Heart left ventricle (tissue), 16 donors: Measurements from ENCODE around the gene C1orf122. TPM values are rescaled to one million over a fixed set of nuclear protein-coding genes. Genes with fewer than 3 reads are reported as not detected.

ENCODE experiments used
- ATAC-seq, 4 donors: fragments of 200-7000 bp; cut with Tn5 transposase; one replicate each; pipeline ENCODE4 v1.9.1; 2020 to 2022; ENCODE audit warnings: moderate library complexity in 4 of 4, mild to moderate bottlenecking in 3 of 4, moderate number of reproducible peaks in 1 of 4
- DNase-seq, 5 donors: peaks; one replicate each; pipeline ENCODE4 v3.0.0-alpha.2; 2020
- H3K27ac ChIP-seq, 12 donors: fragments of 200-600 bp; sonication (generic) in 4 of 12; one replicate each; pipeline versions ENCODE4 v1.5.0 to v1.8.0; 2016 to 2022; ENCODE audit warnings: mild to moderate bottlenecking in 2 of 12
- H3K27me3 ChIP-seq, 9 donors: fragments of 200-600 bp; sonication (generic) in 2 of 9; one replicate each; pipeline versions ENCODE4 v1.5.1 to v1.8.0; 2016 to 2022; ENCODE audit warnings: mild to moderate bottlenecking in 3 of 9
- H3K36me3 ChIP-seq, 9 donors: fragments of 200-600 bp; sonication (generic) in 2 of 9; one replicate each; pipeline versions ENCODE4 v1.5.0 to v1.8.0; 2018 to 2022; ENCODE audit warnings: mild to moderate bottlenecking in 2 of 9
- H3K4me1 ChIP-seq, 12 donors: fragments of 200-600 bp; sonication (generic) in 4 of 12; one replicate each; pipeline versions ENCODE4 v1.5.0 to v1.8.0; 2016 to 2022; ENCODE audit warnings: mild to moderate bottlenecking in 3 of 12
- H3K4me3 ChIP-seq, 12 donors: fragments of 200-600 bp; sonication (generic) in 4 of 12; one replicate each; pipeline versions ENCODE4 v1.5.0 to v1.8.0; 2017 to 2022; ENCODE audit warnings: mild to moderate bottlenecking in 9 of 12, moderate library complexity in 4 of 12
- H3K9me3 ChIP-seq, 12 donors: fragments of 200-600 bp; sonication (generic) in 4 of 12; one replicate each; pipeline versions ENCODE4 v1.5.0 to v1.8.0; 2016 to 2022; ENCODE audit warnings: mild to moderate bottlenecking in 1 of 12
- CTCF ChIP-seq, 12 donors: fragments of 200-600 bp; sonication (generic) in 4 of 12; IDR thresholded peaks; one replicate each; pipeline versions ENCODE4 v1.5.0 to v1.8.0; 2018 to 2022; ENCODE audit warnings: antibody characterized with exemption in 12 of 12, mild to moderate bottlenecking in 5 of 12
- POLR2A ChIP-seq, 2 donors: fragments of 450-650 bp; IDR thresholded peaks; one replicate each; pipeline ENCODE4 v1.6.1; 2017; ENCODE audit warnings: antibody characterized with exemption in 2 of 2, mild to moderate bottlenecking in 2 of 2, moderate library complexity in 2 of 2
- WGBS, 4 donors: extraction: QIAGEN DNeasy Blood & Tissue Kit in 2 of 4; methylation state at CpG; one replicate each; pipeline versions ENCODE4 v1.1.5 to v1.1.7; 2013 to 2018; 5-methylcytosine and 5-hydroxymethylcytosine counted together
- intact Hi-C, 10 donors: fragments of 100-400 bp; cut with DNase I; formaldehyde crosslinking; loops; one replicate each; pipeline versions ENCODE4 v1.11.1 to v1.14.2; 2022
- polyA plus RNA-seq, 2 donors: library from polyadenylated mRNA; stranded (reverse); fragments of 200-250 nt; gene quantifications; one replicate each; pipeline ENCODE4 v1.2.3, GENCODE V29; 2013
- total RNA-seq, 9 donors: library from RNA; depleted of rRNA in 2 of 9; stranded (reverse); fragments of >200 nt in 2 of 9; fragmentation: NEBNext Ultra II Directional in 3 of 9; extraction: Animal tissue kit (Norgen Biotek cat#: 25700) in 3 of 9; gene quantifications; one replicate each; pipeline versions ENCODE4 v1.1.0 to v1.2.4, GENCODE V29; 2016 to 2023
- donor health status: ischemic (EF 13 %, LVEDD 7.1; RV severe dilation, severe dysfunction).
- donor health status: healthy with polysubstance abuse.
- donor health status: DM: no; HTN: yes; CAD: no.
- donor health status: DM: no; HTN: no; CAD: no.
- donor health status: ischemic (EF 25% LVEDD 6.9; RV normal size, moderate dysfunction).
- donor health status: ischemic (EF 25% LVEDD 5.7; RV mildly dilated, moderate dysfunction).
- donor health status: healthy.
- donor health status: DM: yes; HTN: yes; CAD: no.
- donor health status: ischemic (EF 35%, LVEDD 5.7; RV mildly dilated, moderate dysfunction).
- donor health status: nonischemic (EF 11% LVEDD 7.7; RV severe dilation, severe dysfunction).
- donor health status: DM: yes; HTN: yes; CAD: no.
- donor health status: PGD.
- donor health status: ischemic (EF 29% LVEDD 5.4; RV normal size, mild dysfunction).
- donor health status: nonischemic (EF 23%, LVEDD 6.1; RV moderate dilation, normal function).

Gene C1orf122
- total and polyA plus RNA-seq, 11 donors, result 29.1 to 93.0 (median 44.0) TPM

- Histone ChIP-seq H3K27me3 (peaks cover 30 to 93% (median 66%) of the 10 kb centered on the region in 9 donors), H3K4me1 (no peaks in the 10 kb centered on the region), H3K27ac (no peak overlapping the region), H3K9me3 (no peaks in the 10 kb centered on the region), H3K4me3 (no peak overlapping the region), H3K36me3 (no peaks in the 10 kb centered on the region)
- 19 to 31% (median 22%) methylated on average over 19 to 25 of the region's 25 CpGs for WGBS, 4 donors
- DNase-seq, result no peak
- TF ChIP-seq POLR2A (IDR thresholded peaks at IDR 0.05), result no peak
- TF ChIP-seq CTCF (IDR thresholded peaks at IDR 0.05), result no peak
- intact Hi-C loops, result no loop called here
- ATAC-seq, result no peak
These were observed 43.7 kb upstream of the C1orf122 start for GRCh38 chr1:37763791-37764413.

- TF ChIP-seq POLR2A (IDR thresholded peaks at IDR 0.05), result no peak
- no peak for TF ChIP-seq CTCF (IDR thresholded peaks at IDR 0.05)
- Histone ChIP-seq H3K9me3 (no peaks in the 10 kb centered on the region), H3K36me3 (no peaks in the 10 kb centered on the region), H3K4me1 (no peaks in the 10 kb centered on the region), H3K27ac (no peak overlapping the region), H3K4me3 (no peak overlapping the region), H3K27me3 (peaks cover 30 to 93% (median 63%) of the 10 kb centered on the region in 9 donors)
- intact Hi-C loops, result no loop called here
- 2 to 8% (median 5%) methylated on average over 22 to 29 of the region's 29 CpGs for WGBS, 4 donors
- DNase-seq, result peak in 3 of 5 donors; percentile 15 to 50 (median 43)
- peak in 3 of 4 donors; percentile 37 to 64 (median 55) for ATAC-seq
These were observed 43.2 kb upstream of the C1orf122 start for GRCh38 chr1:37764414-37764825.

- Histone ChIP-seq H3K27ac (no peak within 1 kb of the TSS), H3K36me3 (no peaks in the 10 kb centered on the region), H3K9me3 (no peaks in the 10 kb centered on the region), H3K4me1 (no peaks in the 10 kb centered on the region), H3K4me3 (peak within 1 kb of the TSS in 1 of 12 donors; percentile 6), H3K27me3 (peaks cover 30 to 89% (median 62%) of the 10 kb centered on the region in 9 donors)
- intact Hi-C loops, result no loop called here
- WGBS, 4 donors, result 3 to 4% (median 3%) methylated on average over 31 to 33 of the region's 33 CpGs
- DNase-seq (no peak), ATAC-seq (no peak)
- TF ChIP-seq CTCF (IDR thresholded peaks at IDR 0.05) (no peak), POLR2A (IDR thresholded peaks at IDR 0.05) (no peak)
These were observed 42.6 kb upstream of the C1orf122 start, which contains the start of gene EPHA10 for GRCh38 chr1:37764888-37765441. TSS of gene EPHA10 (minus strand) at chr1:37765120. CDS start at chr1:37765066, 54 bp downstream.

- H3K36me3 ChIP-seq, result no peaks in the 10 kb centered on the region
- H3K9me3 ChIP-seq, result no peaks in the 10 kb centered on the region
- no peak overlapping the region for H3K4me3 ChIP-seq
- TF ChIP-seq POLR2A (IDR thresholded peaks at IDR 0.05), result no peak
- TF ChIP-seq CTCF (IDR thresholded peaks at IDR 0.05), result no peak
- intact Hi-C loops, result no loop called here
- no peaks in the 10 kb centered on the region for H3K4me1 ChIP-seq
- ATAC-seq, result no peak
- H3K27ac ChIP-seq, result no peak overlapping the region
- DNase-seq, result no peak
- WGBS, 4 donors, result 6 to 15% (median 8%) methylated on average over 21 to 27 of the region's 27 CpGs
- peaks cover 28 to 87% (median 56%) of the 10 kb centered on the region in 9 donors for H3K27me3 ChIP-seq
These were observed 41.5 kb upstream of the C1orf122 start for GRCh38 chr1:37765916-37766664.
